Neural cell (in vitro differentiated cells): ENCODE data around the gene GPR18.

Experiments
- CTCF ChIP-seq: fragments of 450-650 bp; IDR thresholded peaks from 2 replicates; pipeline ENCODE4 v1.5.1; 2014; ENCODE audit warnings: antibody characterized with exemption, mild to moderate bottlenecking, moderate library complexity; ENCODE audit not compliant: poor library complexity, severe bottlenecking
- EP300 ChIP-seq: fragments of 450-650 bp; conservative IDR thresholded peaks from 2 replicates; pipeline ENCODE4 v1.6.1; 2014; ENCODE audit warnings: antibody characterized with exemption, mild to moderate bottlenecking, moderate library complexity; ENCODE audit not compliant: poor library complexity, severe bottlenecking
- EZH2 ChIP-seq: fragments of 200-600, 300-800 bp; shearing (Covaris generic), sonication (generic); IDR thresholded peaks from 2 replicates; pipeline ENCODE4 v1.6.1; 2014; ENCODE audit warnings: antibody characterized with exemption, low read length, borderline replicate concordance, mild to moderate bottlenecking; ENCODE audit not compliant: insufficient read depth, poor library complexity, severe bottlenecking
- MXI1 ChIP-seq: fragments of 450-650 bp; conservative IDR thresholded peaks from 2 replicates; pipeline ENCODE4 v1.6.1; 2014; ENCODE audit warnings: antibody characterized with exemption, mild to moderate bottlenecking; ENCODE audit not compliant: poor library complexity, severe bottlenecking
- POLR2AphosphoS5 ChIP-seq: IDR thresholded peaks from 2 replicates; pipeline ENCODE4 v1.6.1; 2012
- RAD21 ChIP-seq: fragments of 450-650 bp; conservative IDR thresholded peaks from 2 replicates; pipeline ENCODE4 v1.6.1; 2014; ENCODE audit warnings: antibody characterized with exemption, mild to moderate bottlenecking, moderate library complexity
- TAF1 ChIP-seq: IDR thresholded peaks from 2 replicates; pipeline ENCODE4 v1.6.1; 2012; ENCODE audit warnings: low read depth
- TF ChIP-seq, protein P1 (sequence below): IDR thresholded peaks from 2 replicates; pipeline ENCODE4 v1.6.1; 2012; ENCODE audit warnings: borderline replicate concordance

DNA sequence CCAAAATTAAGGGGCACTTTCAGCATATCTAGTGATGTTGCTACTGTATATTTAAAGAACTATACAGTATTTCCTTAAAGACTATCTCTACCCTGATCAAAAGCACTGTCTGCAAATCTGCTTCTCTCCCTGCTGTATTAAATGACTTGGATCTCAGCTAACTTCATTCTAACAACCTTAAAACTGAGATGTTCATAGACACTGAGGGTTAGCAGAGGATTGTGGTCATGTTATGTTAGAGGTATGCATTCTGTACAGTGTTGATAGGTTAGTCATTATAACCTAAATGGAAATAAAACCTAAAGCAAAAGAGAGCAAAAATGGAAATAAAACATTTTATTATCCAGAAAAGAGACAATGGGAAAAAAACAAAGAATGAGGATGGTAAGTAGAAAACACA lies 39.2 kb upstream of the GPR18 start:
- TF ChIP-seq CTCF (no peak), EZH2 (no peak), POLR2AphosphoS5 (no peak), EP300 (no peak), TAF1 (no peak), RAD21 (no peak), MXI1 (no peak)
- TF ChIP-seq, protein P1, sequence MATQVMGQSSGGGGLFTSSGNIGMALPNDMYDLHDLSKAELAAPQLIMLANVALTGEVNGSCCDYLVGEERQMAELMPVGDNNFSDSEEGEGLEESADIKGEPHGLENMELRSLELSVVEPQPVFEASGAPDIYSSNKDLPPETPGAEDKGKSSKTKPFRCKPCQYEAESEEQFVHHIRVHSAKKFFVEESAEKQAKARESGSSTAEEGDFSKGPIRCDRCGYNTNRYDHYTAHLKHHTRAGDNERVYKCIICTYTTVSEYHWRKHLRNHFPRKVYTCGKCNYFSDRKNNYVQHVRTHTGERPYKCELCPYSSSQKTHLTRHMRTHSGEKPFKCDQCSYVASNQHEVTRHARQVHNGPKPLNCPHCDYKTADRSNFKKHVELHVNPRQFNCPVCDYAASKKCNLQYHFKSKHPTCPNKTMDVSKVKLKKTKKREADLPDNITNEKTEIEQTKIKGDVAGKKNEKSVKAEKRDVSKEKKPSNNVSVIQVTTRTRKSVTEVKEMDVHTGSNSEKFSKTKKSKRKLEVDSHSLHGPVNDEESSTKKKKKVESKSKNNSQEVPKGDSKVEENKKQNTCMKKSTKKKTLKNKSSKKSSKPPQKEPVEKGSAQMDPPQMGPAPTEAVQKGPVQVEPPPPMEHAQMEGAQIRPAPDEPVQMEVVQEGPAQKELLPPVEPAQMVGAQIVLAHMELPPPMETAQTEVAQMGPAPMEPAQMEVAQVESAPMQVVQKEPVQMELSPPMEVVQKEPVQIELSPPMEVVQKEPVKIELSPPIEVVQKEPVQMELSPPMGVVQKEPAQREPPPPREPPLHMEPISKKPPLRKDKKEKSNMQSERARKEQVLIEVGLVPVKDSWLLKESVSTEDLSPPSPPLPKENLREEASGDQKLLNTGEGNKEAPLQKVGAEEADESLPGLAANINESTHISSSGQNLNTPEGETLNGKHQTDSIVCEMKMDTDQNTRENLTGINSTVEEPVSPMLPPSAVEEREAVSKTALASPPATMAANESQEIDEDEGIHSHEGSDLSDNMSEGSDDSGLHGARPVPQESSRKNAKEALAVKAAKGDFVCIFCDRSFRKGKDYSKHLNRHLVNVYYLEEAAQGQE = no peak
